Endothelial cell of umbilical vein (primary cell): Measurements from ENCODE around the gene GRID2. TPM values are rescaled to one million over a fixed set of nuclear protein-coding genes. Genes with fewer than 3 reads are reported as not detected.

Experiments
- BruUV-seq: library from RNA; stranded (reverse); fragments of 400-500 nt; replicated peaks from 2 replicates; lab custom pipeline; 2021; lab: Mats Ljungman, UMichigan
- CTCF ChIA-PET: fragments of 300-600, 350-600 bp; sonication (Branson Sonifier 250); formaldehyde crosslinking; loops from one replicate; lab custom pipeline; 2021; ENCODE audit warnings: antibody characterized with exemption, inconsistent platforms; lab: Charles Lee
- POLR2A ChIA-PET: fragments of 300-600, 350-600 bp; sonication (Branson Sonifier 250); formaldehyde crosslinking; loops from one replicate; lab custom pipeline; 2021; ENCODE audit warnings: antibody characterized with exemption, inconsistent platforms; lab: Charles Lee
- DNase-seq: peaks from one replicate; pipeline ENCODE4 v3.0.0-alpha.2; 2011; ENCODE audit warnings: low read depth, low spot score
- FAIRE-seq: peaks from 2 replicates; lab custom pipeline; 2011; peaks lifted over from hg19 to GRCh38; lab: Jason Lieb, UNC
- H2AFZ ChIP-seq: 2 replicates; pipeline ENCODE4 v1.6.0; 2012; ENCODE audit warnings: low read depth, low read length, control low read depth, inconsistent platforms
- H3K27ac ChIP-seq: 2 replicates; pipeline ENCODE4 v1.5.1; 2011; ENCODE audit warnings: low read depth, mild to moderate bottlenecking, control low read depth, low read length, moderate library complexity; ENCODE audit not compliant: insufficient read depth
- H3K27me3 ChIP-seq, 2 experiments: 2 replicates each; pipeline versions ENCODE4 v1.6.0 to v1.6.1; 2011; ENCODE audit warnings: low read length in 2 of 2, mixed read lengths in 1 of 2; ENCODE audit not compliant: control insufficient read depth in 2 of 2, insufficient read depth in 2 of 2
- H3K36me3 ChIP-seq, 2 experiments: 2 replicates in 1 of 2; 3 replicates in 1 of 2; pipeline ENCODE4 v1.5.1; 2011; ENCODE audit warnings: low read length in 2 of 2, mild to moderate bottlenecking in 1 of 2, moderate library complexity in 1 of 2; ENCODE audit not compliant: control insufficient read depth in 2 of 2, insufficient read depth in 2 of 2; ENCODE audit errors: extremely low read depth in 1 of 2
- H3K4me1 ChIP-seq: 3 replicates; pipeline ENCODE4 v1.5.1; 2011; ENCODE audit warnings: mild to moderate bottlenecking, low read length; ENCODE audit not compliant: control insufficient read depth, insufficient read depth; ENCODE audit errors: extremely low read depth
- H3K4me2 ChIP-seq: 2 replicates; pipeline ENCODE4 v1.6.1; 2011; ENCODE audit warnings: low read length, control low read depth, mixed read lengths; ENCODE audit not compliant: insufficient read depth
- H3K4me3 ChIP-seq, 3 experiments: fragments of 200-600 bp in 1 of 3; sonication (generic), shearing (Covaris generic) in 1 of 3; replicated peaks in 1 of 3; 2 replicates each; pipeline ENCODE4 v1.5.1; 2011 to 2016; ENCODE audit warnings: control low read depth in 3 of 3, low read length in 3 of 3, mild to moderate bottlenecking in 2 of 3, inconsistent platforms in 1 of 3, low read depth in 1 of 3, moderate library complexity in 1 of 3; ENCODE audit not compliant: insufficient read depth in 1 of 3
- H3K79me2 ChIP-seq: 2 replicates; pipeline ENCODE4 v1.6.0; 2012; ENCODE audit warnings: low read length, inconsistent platforms; ENCODE audit not compliant: control insufficient read depth, insufficient read depth
- H3K9ac ChIP-seq: replicated peaks from 2 replicates; pipeline ENCODE3; 2011; ENCODE audit warnings: low read length, control low read depth; ENCODE audit not compliant: insufficient read depth; ENCODE audit errors: extremely low read depth
- H3K9me1 ChIP-seq: replicated peaks from 3 replicates; pipeline ENCODE4 v1.6.0; 2011; ENCODE audit warnings: mild to moderate bottlenecking, low read length; ENCODE audit not compliant: control insufficient read depth, insufficient read depth; ENCODE audit errors: extremely low read depth
- H3K9me3 ChIP-seq: replicated peaks from 2 replicates; pipeline ENCODE4 v1.5.1; 2012; ENCODE audit warnings: low read length, inconsistent platforms; ENCODE audit not compliant: control insufficient read depth, insufficient read depth
- H4K20me1 ChIP-seq: replicated peaks from 2 replicates; pipeline ENCODE3; 2011; ENCODE audit warnings: mild to moderate bottlenecking, low read length; ENCODE audit not compliant: control insufficient read depth, insufficient read depth; ENCODE audit errors: extremely low read depth
- EZH2 ChIP-seq: IDR thresholded peaks from 2 replicates; pipeline ENCODE4 v1.6.1; 2012; ENCODE audit warnings: borderline replicate concordance, low read depth, mild to moderate bottlenecking, moderate library complexity, low read length, inconsistent platforms; ENCODE audit not compliant: severe bottlenecking
- FOS ChIP-seq: IDR thresholded peaks from 2 replicates; pipeline ENCODE4 v1.6.1; 2011; ENCODE audit warnings: mild to moderate bottlenecking, low read length, moderate library complexity, borderline replicate concordance; ENCODE audit not compliant: insufficient read depth
- GATA2 ChIP-seq: IDR thresholded peaks from 2 replicates; pipeline ENCODE4 v1.7.0; 2011; ENCODE audit warnings: low read depth, mild to moderate bottlenecking, moderate library complexity, mixed read lengths, low read length; ENCODE audit not compliant: insufficient read length, insufficient read depth
- MYC ChIP-seq: IDR thresholded peaks from one replicate; pipeline ENCODE4 v1.6.1; 2011; ENCODE audit warnings: mild to moderate bottlenecking, low read depth, low read length
- POLR2A ChIP-seq: IDR thresholded peaks from 2 replicates; pipeline ENCODE4 v1.6.1; 2012; ENCODE audit warnings: low read depth, mild to moderate bottlenecking, control low read depth, low read length
- POLR2AphosphoS5 ChIP-seq: IDR thresholded peaks from 2 replicates; pipeline ENCODE4 v1.6.1; 2012; ENCODE audit warnings: low read depth, mild to moderate bottlenecking, control low read depth, low read length, moderate library complexity; ENCODE audit not compliant: insufficient read depth
- dilution Hi-C: fragments of 300-500 bp; cut with MboI; formaldehyde crosslinking; loops from one replicate; pipeline ENCODE4 v1.15.0; 2019; ENCODE audit warnings: low sequenced_read_pairs; ENCODE audit not compliant: extremely low pct_ligation_motif_present
- intact Hi-C: fragments of 100-400 bp; cut with micrococcal nuclease; formaldehyde crosslinking; loops from one replicate; pipeline ENCODE4 v1.10.0; 2022
- polyA plus RNA-seq, 4 experiments: library from polyadenylated mRNA; depleted of rRNA in 3 of 4; stranded (reverse) in 3 of 4; unstranded in 1 of 4; fragments of >200 nt; gene quantifications; 2 replicates each; pipeline versions ENCODE4 v1.2.1 to v1.2.3, GENCODE V29; 2011 to 2012; ENCODE audit warnings: missing spikeins in 1 of 4
- total RNA-seq: library from RNA; stranded (reverse); gene quantifications from 2 replicates; pipeline ENCODE4 v1.2.3, GENCODE V29; 2021
- TF ChIP-seq, protein P1 (sequence below), 2 donors: IDR thresholded peaks; 1 replicate in 1 of 2; 2 replicates in 1 of 2; pipeline ENCODE4 v1.5.1; 2011; ENCODE audit warnings: low read length in 2 of 2, mild to moderate bottlenecking in 2 of 2, moderate library complexity in 2 of 2, control low read depth in 1 of 2, inconsistent platforms in 1 of 2, low read depth in 1 of 2; ENCODE audit not compliant: insufficient read depth in 1 of 2; ENCODE audit errors: extremely low read depth in 1 of 2

The GRID2 gene
- total and polyA plus RNA-seq, 2 donors (not counting 3 experiments of a cell fraction or from before 2014, with no cell fraction given): not detected

DNA sequence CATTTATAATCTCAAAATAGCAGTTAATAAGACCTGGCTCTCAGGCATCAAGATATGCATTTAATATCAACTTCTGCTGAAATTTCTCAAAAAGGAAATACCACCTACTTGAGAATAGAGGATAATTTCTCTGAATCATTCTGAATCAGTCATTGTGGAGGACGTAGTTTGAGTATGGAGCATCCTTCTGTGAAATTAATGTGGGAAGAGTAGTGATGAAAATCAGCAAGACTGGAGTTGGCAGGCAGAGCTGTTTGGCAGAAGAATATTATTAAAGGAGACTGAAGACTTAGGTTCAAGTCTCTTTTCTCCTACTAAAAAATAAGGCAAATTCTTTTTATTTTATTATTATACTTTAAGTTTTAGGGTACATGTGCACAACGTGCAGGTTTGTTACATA lies 1199.2 kb downstream of the GRID2 start:
- dilution Hi-C loops (no loop called here), intact Hi-C loops (no loop called here)
- TF ChIP-seq, protein P1, sequence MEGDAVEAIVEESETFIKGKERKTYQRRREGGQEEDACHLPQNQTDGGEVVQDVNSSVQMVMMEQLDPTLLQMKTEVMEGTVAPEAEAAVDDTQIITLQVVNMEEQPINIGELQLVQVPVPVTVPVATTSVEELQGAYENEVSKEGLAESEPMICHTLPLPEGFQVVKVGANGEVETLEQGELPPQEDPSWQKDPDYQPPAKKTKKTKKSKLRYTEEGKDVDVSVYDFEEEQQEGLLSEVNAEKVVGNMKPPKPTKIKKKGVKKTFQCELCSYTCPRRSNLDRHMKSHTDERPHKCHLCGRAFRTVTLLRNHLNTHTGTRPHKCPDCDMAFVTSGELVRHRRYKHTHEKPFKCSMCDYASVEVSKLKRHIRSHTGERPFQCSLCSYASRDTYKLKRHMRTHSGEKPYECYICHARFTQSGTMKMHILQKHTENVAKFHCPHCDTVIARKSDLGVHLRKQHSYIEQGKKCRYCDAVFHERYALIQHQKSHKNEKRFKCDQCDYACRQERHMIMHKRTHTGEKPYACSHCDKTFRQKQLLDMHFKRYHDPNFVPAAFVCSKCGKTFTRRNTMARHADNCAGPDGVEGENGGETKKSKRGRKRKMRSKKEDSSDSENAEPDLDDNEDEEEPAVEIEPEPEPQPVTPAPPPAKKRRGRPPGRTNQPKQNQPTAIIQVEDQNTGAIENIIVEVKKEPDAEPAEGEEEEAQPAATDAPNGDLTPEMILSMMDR (IDR thresholded peaks at IDR 0.05; ENCODE audit: extremely low read depth in 1 of 2, insufficient read depth in 1 of 2, low read depth in 1 of 2, low read length in 2 of 2): no peak
- TF ChIP-seq POLR2A: no peak
- TF ChIP-seq GATA2: no peak
- no peak for TF ChIP-seq MYC
- TF ChIP-seq POLR2AphosphoS5: no peak
- no peak for TF ChIP-seq FOS
- TF ChIP-seq EZH2: no peak
- Histone ChIP-seq H3K27ac (no peak overlapping the region), H3K27me3 (no peaks in the 10 kb centered on the region), H3K4me1 (no peaks in the 10 kb centered on the region), H3K9me3 (no peaks in the 10 kb centered on the region), H3K4me3 (no peak overlapping the region), H3K4me2 (no peak overlapping the region), H3K79me2 (no peaks in the 10 kb centered on the region), H2AFZ (no peak overlapping the region), H3K9ac (no peak overlapping the region), H3K9me1 (no peaks in the 10 kb centered on the region), H3K36me3 (no peaks in the 10 kb centered on the region), H4K20me1 (no peaks in the 10 kb centered on the region)
- POLR2A ChIA-PET: no interaction called here
- no TSS peak for BruUV-seq
- FAIRE-seq: no peak
- no peak for DNase-seq
- CTCF ChIA-PET: no interaction called here
